ENCODE data around the gene NLRX1.

- TF ChIP-seq POLR2A (IDR thresholded peaks at IDR 0.05) (no peak), CTCF (IDR thresholded peaks at IDR 0.05) (no peak)
These were observed 14.3 kb upstream of the NLRX1 start for GRCh38 chr11:119154178-119154577.

Measured in right lobe of liver (tissue), 4 donors.